A549 (cell line): Measurements from ENCODE around the gene DNAJB5.

Source experiments
- CHD2 ChIP-seq: fragments of 150-350 bp; IDR thresholded peaks from 2 replicates; pipeline ENCODE4 v1.6.1; 2014; ENCODE audit warnings: low read length; ENCODE audit not compliant: partially characterized antibody
- CTCF ChIP-seq: fragments of >200 bp; sonication (Bioruptor Twin); formaldehyde crosslinking; IDR thresholded peaks from 3 replicates; pipeline ENCODE4 v1.5.1; 2016
- JUN ChIP-seq, 2 experiments: fragments of >200 bp; sonication (Bioruptor Twin); formaldehyde crosslinking; IDR thresholded peaks; 2 replicates in 1 of 2; 3 replicates in 1 of 2; pipeline ENCODE4 v1.6.1; 2016 to 2017
- MAZ ChIP-seq: fragments of 150-350 bp; IDR thresholded peaks from 2 replicates; pipeline ENCODE4 v1.6.1; 2014; ENCODE audit warnings: antibody characterized with exemption, low read depth, low read length, borderline replicate concordance
- PBX3 ChIP-seq: IDR thresholded peaks from 2 replicates; pipeline ENCODE4 v1.6.1; 2012
- POLR2A ChIP-seq: IDR thresholded peaks from 2 replicates; pipeline ENCODE4 v1.6.1; 2012; ENCODE audit warnings: mild to moderate bottlenecking, low read length

DNA sequence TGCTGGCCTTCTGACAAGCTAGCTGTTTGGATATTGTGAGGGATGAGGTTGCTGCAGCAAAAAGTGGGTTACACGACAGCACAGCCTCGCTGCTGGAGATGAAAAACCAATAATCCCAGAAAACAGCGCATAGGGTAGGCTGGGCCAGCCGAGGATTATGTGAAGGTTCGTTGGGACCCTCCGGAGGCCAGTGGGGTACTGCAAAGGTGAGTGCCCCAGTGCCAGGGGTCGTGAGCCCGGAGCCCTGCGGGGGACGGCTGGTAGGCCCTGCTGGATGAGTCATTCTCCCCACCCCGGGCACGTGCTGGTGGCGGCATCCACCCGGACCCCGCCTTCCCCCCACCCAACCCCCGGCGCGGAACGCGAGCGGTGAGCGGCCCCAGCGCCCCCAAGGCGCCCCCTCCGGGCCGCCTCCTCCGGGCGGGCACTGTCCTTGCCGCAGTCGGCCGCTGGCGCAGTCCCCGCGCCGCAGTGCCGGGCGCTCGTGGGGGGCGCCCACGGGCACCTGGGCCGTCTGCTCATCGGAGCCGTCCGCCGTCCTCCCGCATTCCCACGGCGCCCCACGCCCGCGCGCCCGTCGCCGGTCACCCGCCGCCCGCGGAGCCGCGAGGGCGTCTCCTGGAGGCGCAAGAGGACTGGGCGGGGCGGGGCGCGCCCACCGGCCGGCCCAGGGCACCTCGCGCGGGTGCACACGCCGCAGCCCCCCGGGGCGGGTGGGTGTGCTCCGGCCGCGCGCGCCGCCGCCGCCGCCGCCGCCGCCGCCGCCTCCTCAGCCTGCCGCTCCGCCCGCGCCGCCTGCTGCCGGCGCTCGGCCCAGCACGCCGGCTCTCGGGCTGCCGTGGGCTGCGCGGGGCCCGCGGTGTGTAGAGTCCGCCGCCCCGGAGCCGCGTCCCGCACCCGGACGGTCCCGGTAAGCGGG, 31.8 kb upstream of the DNAJB5 start, which contains the start of gene PHF24:
- TF ChIP-seq MAZ = no peak
- TF ChIP-seq POLR2A = no peak
- no peak for TF ChIP-seq CHD2
- no peak for TF ChIP-seq CTCF
- TF ChIP-seq PBX3 = no peak
- TF ChIP-seq JUN (IDR thresholded peaks at IDR 0.05) = no peak
